ENCODE results near the gene NCMAP. TPM values are rescaled to one million over a fixed set of nuclear protein-coding genes. Genes with fewer than 3 reads are reported as not detected.

Gene NCMAP
- total and polyA plus RNA-seq, 2 of the 4 experiments (the other 2 are of a cell fraction): not detected

DNA sequence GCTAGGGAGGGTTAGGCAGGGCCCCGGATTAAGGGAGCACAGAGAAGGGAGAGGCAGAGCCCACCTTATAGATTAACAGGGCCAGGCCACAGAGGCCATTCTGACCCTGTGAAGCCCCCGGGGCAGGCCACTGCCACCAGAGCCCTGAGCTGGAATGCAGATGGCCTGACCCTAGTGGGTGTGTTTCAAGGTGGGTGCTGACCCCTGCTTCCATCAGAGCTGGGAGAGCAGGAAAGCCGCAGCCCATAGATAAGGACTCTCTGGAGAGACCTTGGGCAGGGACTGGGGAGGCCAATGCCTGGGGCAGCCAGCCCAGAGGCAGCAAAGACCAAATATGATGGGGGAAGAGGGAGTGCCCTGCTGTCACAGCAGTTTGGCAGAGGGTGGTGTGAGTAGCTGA, 35.9 kb downstream of the NCMAP start:
- Histone ChIP-seq H4K8ac (ENCODE audit: low read depth in 2 of 2, low read length in 2 of 2) (no peak overlapping the region), H3K23ac (ENCODE audit: low read depth, low read length) (no peak overlapping the region)

More for the DNA sequence above, 35.9 kb downstream of the NCMAP start:
- no peaks in the 10 kb centered on the region for H3K79me1 ChIP-seq (ENCODE audit: low read depth in 1 of 2, low read length in 2 of 2)
- H2BK20ac ChIP-seq (ENCODE audit: low read depth, low read length): no peak overlapping the region
- no peak overlapping the region for H2AK5ac ChIP-seq (ENCODE audit: low read depth, low read length)
- no peaks in the 10 kb centered on the region for H3K4me1 ChIP-seq (ENCODE audit: control insufficient read depth, insufficient read depth, low read length)
- no peak overlapping the region for H3K56ac ChIP-seq (ENCODE audit: extremely low read depth, insufficient read depth, low read length)
- H4K91ac ChIP-seq (ENCODE audit: insufficient read depth, low read depth, low read length): no peak overlapping the region
- H3K4me3 ChIP-seq (ENCODE audit: insufficient read depth, low read depth, low read length): no peak overlapping the region
- H3K27ac ChIP-seq (ENCODE audit: insufficient read depth, low read length): no peak overlapping the region
- no peak for ATAC-seq (ENCODE audit: low read depth)
- no peak overlapping the region for H2BK120ac ChIP-seq (ENCODE audit: low read depth, low read length)
- H4K20me1 ChIP-seq (ENCODE audit: insufficient read depth, low read length): no peaks in the 10 kb centered on the region
- no peaks in the 10 kb centered on the region for H3K36me3 ChIP-seq (ENCODE audit: control insufficient read depth, insufficient read depth, low read length)
- H3K9me3 ChIP-seq (ENCODE audit: control insufficient read depth, insufficient read depth, low read length): no peaks in the 10 kb centered on the region
- H2BK5ac ChIP-seq (ENCODE audit: low read depth, low read length, poor library complexity, severe bottlenecking): no peak overlapping the region
- TF ChIP-seq MAZ (IDR thresholded peaks at IDR 0.05; ENCODE audit: borderline replicate concordance, low read depth, low read length): no peak
- TF ChIP-seq RFX5 (IDR thresholded peaks at IDR 0.05; ENCODE audit: low read depth, low read length): no peak
- peaks cover 23% of the 10 kb centered on the region for H3K27me3 ChIP-seq (ENCODE audit: control insufficient read depth, insufficient read depth, low read length)
- BruUV-seq (replicated peaks): no TSS peak
- dilution Hi-C loops (cut with HindIII; ENCODE audit: low sequenced_read_pairs, unreplicated experiment): no loop called here
- H3K9ac ChIP-seq (ENCODE audit: low read depth, low read length): no peak overlapping the region
- CTCF ChIA-PET: no interaction called here
- no peak overlapping the region for H2BK15ac ChIP-seq (ENCODE audit: low read depth, low read length)
- H3K4ac ChIP-seq (ENCODE audit: low read depth, low read length): no peak overlapping the region
- no peak for DNase-seq
- H3K4me2 ChIP-seq (ENCODE audit: low read depth, low read length): no peak overlapping the region
- peak overlapping the region; percentile 10 for H2AFZ ChIP-seq (replicated peaks; ENCODE audit: low read length, poor library complexity)
- no peak overlapping the region for H4K5ac ChIP-seq (ENCODE audit: low read depth, low read length)
- intact Hi-C loops (cut with micrococcal nuclease): no loop called here
- WGBS, 2 experiments (ENCODE audit: extremely low coverage in 2 of 2, insufficient read length in 1 of 2): 63% methylated on average over 1 of the region's 3 CpGs; no CpG with 5 or more reads in 1 of the 2 experiments
- no peaks in the 10 kb centered on the region for H3K9me1 ChIP-seq (ENCODE audit: insufficient read depth, low read length)
- POLR2A ChIA-PET (ENCODE audit: unreplicated experiment): no interaction called here
- no peak overlapping the region for H3K18ac ChIP-seq (ENCODE audit: low read depth, low read length)
- H3K14ac ChIP-seq (replicated peaks; ENCODE audit: low read depth, low read length): no peak overlapping the region
- in situ Hi-C loops (cut with MboI; ENCODE audit: low sequenced_read_pairs): no loop called here
- H2AK9ac ChIP-seq (replicated peaks; ENCODE audit: low read depth, low read length, poor library complexity): no peak overlapping the region
